22Rv1 (cell line): Measurements from ENCODE around the gene C3orf52.
A peak's percentile ranks its signal among the peaks of the same experiment; 100 is the strongest.

Source experiments
- H3K27ac ChIP-seq: fragments of 450-650 bp; 2 replicates; pipeline ENCODE4 v1.5.1; 2017
- CTCF ChIP-seq: fragments of 450-650 bp; IDR thresholded peaks from 2 replicates; pipeline ENCODE4 v1.5.1; 2017; ENCODE audit warnings: mild to moderate bottlenecking
- ZFX ChIP-seq: fragments of 450-650 bp; IDR thresholded peaks from 2 replicates; pipeline ENCODE4 v1.6.1; 2017; ENCODE audit warnings: antibody characterized with exemption, borderline replicate concordance

The C3orf52 gene

DNA sequence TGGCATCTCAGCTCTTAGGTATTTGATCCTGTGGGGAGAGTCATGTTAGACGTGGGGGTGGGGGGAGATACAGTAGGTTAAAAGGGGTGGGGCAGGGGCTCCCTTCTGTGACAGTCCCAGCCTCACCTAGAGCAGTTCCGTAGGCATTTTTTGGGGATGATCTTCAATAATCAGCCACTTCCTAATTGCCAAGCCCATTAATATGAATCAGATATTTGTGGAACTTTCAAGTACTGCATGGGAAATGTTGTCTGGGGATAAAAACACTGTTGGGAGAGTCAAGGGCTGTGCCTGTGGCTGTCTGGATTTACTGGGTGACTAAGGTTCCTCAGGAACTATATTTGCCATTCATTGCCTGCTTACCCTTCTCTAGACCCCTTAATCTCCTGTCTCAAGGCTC, 9.5 kb downstream of the C3orf52 start:
- TF ChIP-seq CTCF (no peak), ZFX (no peak)
- H3K27ac ChIP-seq: no peak overlapping the region

DNA sequence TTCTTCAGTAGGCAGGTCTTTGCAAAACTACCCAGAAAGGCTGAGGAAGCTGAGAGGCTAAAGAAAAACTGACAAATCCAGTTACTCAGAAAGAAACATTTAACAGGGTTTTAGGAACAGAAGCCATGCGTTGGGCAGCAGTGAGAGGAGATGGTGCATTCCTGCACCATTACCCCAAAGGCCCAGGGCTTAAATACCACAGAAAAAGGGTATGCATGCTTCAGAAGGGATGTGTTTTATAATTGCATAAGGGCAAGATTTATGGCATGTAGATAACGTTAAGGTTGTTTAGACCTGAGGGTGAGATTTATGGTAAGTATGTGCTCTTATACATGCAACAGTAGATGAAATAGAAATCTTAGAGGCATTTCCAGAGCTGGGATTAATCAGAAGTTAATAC, 10.0 kb downstream of the C3orf52 start:
- H3K27ac ChIP-seq: no peak overlapping the region
- TF ChIP-seq CTCF (no peak), ZFX (no peak)

GRCh38 chr3:112097378-112097777, 11.2 kb downstream of the C3orf52 start:
- no peak for TF ChIP-seq ZFX
- H3K27ac ChIP-seq: no peak overlapping the region

DNA sequence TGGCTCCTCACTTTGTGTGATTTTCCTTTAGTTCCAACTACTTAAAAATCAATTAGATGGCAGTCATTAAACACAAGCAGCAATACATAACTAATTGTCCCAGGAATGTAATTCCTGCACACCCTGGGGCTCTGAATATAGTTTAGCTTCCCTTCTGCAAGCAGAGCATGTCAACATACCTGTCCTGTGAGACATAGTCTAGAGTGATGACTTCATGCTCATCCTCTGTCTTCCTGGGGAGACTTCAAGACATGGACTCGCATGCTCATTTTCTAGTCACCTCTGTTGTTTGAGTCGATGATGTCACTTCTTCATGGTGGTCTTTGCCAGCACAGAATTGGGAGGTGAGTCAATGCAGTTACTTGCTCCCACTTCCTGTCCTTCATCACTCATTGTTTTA, 15.7 kb downstream of the C3orf52 start:
- TF ChIP-seq CTCF (no peak), ZFX (no peak)
- H3K27ac ChIP-seq: no peak overlapping the region

- no peak for TF ChIP-seq CTCF
- TF ChIP-seq ZFX: no peak
- no peak overlapping the region for H3K27ac ChIP-seq
Measured at GRCh38 chr3:112104774-112105173, 18.6 kb downstream of the C3orf52 start.

DNA sequence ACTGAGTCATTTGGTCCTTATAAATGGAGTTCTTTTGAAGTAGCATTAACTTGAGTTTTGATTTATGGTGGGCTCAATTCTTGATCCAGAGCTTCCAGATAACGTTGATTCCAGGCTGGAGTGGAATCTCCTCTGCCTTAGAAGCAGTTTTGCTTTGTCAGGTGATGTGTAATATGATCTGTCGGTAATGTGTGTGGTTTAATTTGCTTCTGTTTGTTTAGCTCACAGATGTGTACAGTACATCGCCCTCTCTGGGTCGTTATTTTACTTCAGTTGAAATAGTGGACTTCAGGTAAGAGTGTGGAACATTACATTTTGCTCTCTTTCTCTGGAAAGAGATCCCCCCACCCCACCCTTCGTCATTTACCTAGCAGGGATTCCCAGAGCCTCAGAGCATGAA, 23.1 kb downstream of the C3orf52 start:
- H3K27ac ChIP-seq: peak overlapping the region; percentile 62
- TF ChIP-seq CTCF: no peak
- TF ChIP-seq ZFX: no peak

- H3K27ac ChIP-seq: no peak overlapping the region
- TF ChIP-seq CTCF (peak; percentile 86), ZFX (no peak)
Measured at GRCh38 chr3:112111785-112112402, 25.7 kb downstream of the C3orf52 start.
